CD14-positive monocyte (primary cell): ENCODE results near the gene CDKN2B. TPM values are rescaled to one million over a fixed set of nuclear protein-coding genes. Genes with fewer than 3 reads are reported as not detected.

ENCODE experiments used
- DNase-seq, 3 donors: peaks; one replicate each; pipeline ENCODE4 v3.0.0-alpha.2; 2011 to 2022
- H2AFZ ChIP-seq: 2 replicates; pipeline ENCODE4 v1.6.0; 2012; ENCODE audit warnings: mild to moderate bottlenecking, low read depth, low read length, inconsistent platforms; ENCODE audit not compliant: insufficient read depth, poor library complexity, severe bottlenecking
- H3K27ac ChIP-seq, 2 donors: 1 replicate in 1 of 2; 2 replicates in 1 of 2; pipeline ENCODE4 v1.5.1; 2012 to 2013; ENCODE audit warnings: low read length in 2 of 2, control low read depth in 1 of 2, inconsistent platforms in 1 of 2, low read depth in 1 of 2, mild to moderate bottlenecking in 1 of 2
- H3K27me3 ChIP-seq, 2 donors: one replicate each; pipeline versions ENCODE4 v1.6.0 to v1.6.1; 2011 to 2013; ENCODE audit warnings: low read length in 2 of 2; ENCODE audit not compliant: control insufficient read depth in 2 of 2, insufficient read depth in 2 of 2
- H3K36me3 ChIP-seq, 2 donors: replicated peaks in 1 of 2; 1 replicate in 1 of 2; 2 replicates in 1 of 2; pipeline versions ENCODE4 v1.5.1 to v1.6.1; 2012 to 2013; ENCODE audit warnings: low read length in 2 of 2, control low read depth in 1 of 2, inconsistent platforms in 1 of 2, mild to moderate bottlenecking in 1 of 2; ENCODE audit not compliant: insufficient read depth in 2 of 2, control insufficient read depth in 1 of 2
- H3K4me1 ChIP-seq, 2 donors: 1 replicate in 1 of 2; 2 replicates in 1 of 2; pipeline versions ENCODE4 v1.5.1 to v1.6.1; 2012 to 2013; ENCODE audit warnings: low read length in 2 of 2, control low read depth in 1 of 2, inconsistent platforms in 1 of 2, mild to moderate bottlenecking in 1 of 2, moderate library complexity in 1 of 2; ENCODE audit not compliant: insufficient read depth in 2 of 2, control insufficient read depth in 1 of 2
- H3K4me2 ChIP-seq: replicated peaks from 2 replicates; pipeline ENCODE3; 2012; ENCODE audit warnings: low read length, moderate library complexity, mild to moderate bottlenecking; ENCODE audit not compliant: poor library complexity, severe bottlenecking; ENCODE audit errors: extremely low read depth
- H3K4me3 ChIP-seq, 3 experiments: fragments of 200-600 bp in 1 of 3; sonication (generic) in 1 of 3; replicated peaks in 1 of 3; 1 replicate in 2 of 3; 2 replicates in 1 of 3; pipeline ENCODE4 v1.5.1; 2011 to 2013; ENCODE audit warnings: low read length in 3 of 3, mild to moderate bottlenecking in 3 of 3, control low read depth in 2 of 3, low read depth in 2 of 3, inconsistent platforms in 1 of 3, moderate library complexity in 1 of 3
- H3K79me2 ChIP-seq: 2 replicates; pipeline ENCODE4 v1.6.0; 2012; ENCODE audit warnings: mild to moderate bottlenecking, control low read depth, inconsistent platforms, low read length, moderate library complexity; ENCODE audit not compliant: insufficient read depth
- H3K9ac ChIP-seq: 2 replicates; pipeline ENCODE4 v1.6.0; 2017; ENCODE audit warnings: low read length, mild to moderate bottlenecking; ENCODE audit not compliant: insufficient read depth, poor library complexity, severe bottlenecking
- H3K9me3 ChIP-seq, 2 donors: replicated peaks in 1 of 2; 1 replicate in 1 of 2; 2 replicates in 1 of 2; pipeline versions ENCODE4 v1.5.1 to v1.6.1; 2012 to 2013; ENCODE audit warnings: low read length in 2 of 2, control low read depth in 1 of 2; ENCODE audit not compliant: control insufficient read depth in 1 of 2, insufficient read depth in 1 of 2
- H4K20me1 ChIP-seq: 2 replicates; pipeline ENCODE4 v1.6.0; 2012; ENCODE audit warnings: mild to moderate bottlenecking, low read length, control low read depth, moderate library complexity; ENCODE audit not compliant: insufficient read depth
- H3K27ac Mint-ChIP-seq, 7 donors: one replicate each; pipeline ENCODE4 v1.8.0; 2020; ENCODE audit warnings: mild to moderate bottlenecking in 7 of 7, mixed read lengths in 7 of 7, moderate library complexity in 6 of 7, inconsistent platforms in 2 of 7
- H3K27me3 Mint-ChIP-seq, 3 donors: one replicate each; pipeline ENCODE4 v1.8.0; 2021 to 2022; ENCODE audit warnings: low read depth in 3 of 3, mild to moderate bottlenecking in 3 of 3, mixed read lengths in 3 of 3, moderate library complexity in 3 of 3, inconsistent platforms in 1 of 3
- H3K36me3 Mint-ChIP-seq, 2 donors: one replicate each; pipeline ENCODE4 v1.8.0; 2020; ENCODE audit warnings: mixed read lengths in 2 of 2, inconsistent platforms in 1 of 2, mild to moderate bottlenecking in 1 of 2
- H3K4me1 Mint-ChIP-seq: one replicate; pipeline ENCODE4 v1.8.0; 2020; ENCODE audit warnings: mild to moderate bottlenecking, mixed read lengths
- H3K4me3 Mint-ChIP-seq, 2 donors: one replicate each; pipeline ENCODE4 v1.8.0; 2020; ENCODE audit warnings: mild to moderate bottlenecking in 2 of 2, mixed read lengths in 2 of 2, moderate library complexity in 1 of 2
- H3K9me3 Mint-ChIP-seq, 7 donors: one replicate each; pipeline ENCODE4 v1.8.0; 2020 to 2022; ENCODE audit warnings: mixed read lengths in 7 of 7, mild to moderate bottlenecking in 6 of 7, moderate library complexity in 6 of 7, inconsistent platforms in 2 of 7
- CTCF ChIP-seq: fragments of 200-600 bp; IDR thresholded peaks from one replicate; pipeline ENCODE4 v1.8.0; 2022; ENCODE audit warnings: antibody characterized with exemption, mild to moderate bottlenecking
- WGBS: methylation state at CpG from one replicate; pipeline ENCODE4 v1.1.5; 2013; ENCODE audit warnings: missing lambda C conversion rate; ENCODE audit not compliant: insufficient coverage; 5-methylcytosine and 5-hydroxymethylcytosine counted together
- intact Hi-C, 2 donors: fragments of 100-400 bp; cut with micrococcal nuclease; formaldehyde crosslinking; loops; one replicate each; pipeline versions ENCODE4 v1.15.0 to v1.15.1; 2023
- polyA plus RNA-seq, 3 donors: library from polyadenylated mRNA; depleted of rRNA in 1 of 3; unstranded in 2 of 3; stranded (reverse) in 1 of 3; fragments of 300-500 nt in 2 of 3; fragments of >200 nt in 1 of 3; fragmentation: Illumina TruSeq in 2 of 3; gene quantifications; 1 replicate in 2 of 3; 2 replicates in 1 of 3; pipeline ENCODE4 v1.2.3, GENCODE V29; 2012 to 2021

The CDKN2B gene
- polyA plus RNA-seq, 3 donors = 1.2 to 6.7 (median 2.7) TPM

GRCh38 chr9:21967169-21967568, 41.9 kb downstream of the CDKN2B start:
- H4K20me1 ChIP-seq = no peaks in the 10 kb centered on the region
- H3K4me1 ChIP-seq = peaks cover 32 to 42% of the 10 kb centered on the region in 2 donors
- H3K9me3 ChIP-seq = peaks cover 19 to 65% of the 10 kb centered on the region in 2 donors
- H3K4me2 ChIP-seq = peak overlapping the region; percentile 19
- no peak overlapping the region for H3K9ac ChIP-seq
- peak overlapping the region in 1 of 2 donors; percentile 69 for H3K4me3 Mint-ChIP-seq
- H3K4me1 Mint-ChIP-seq = peaks cover 54% of the 10 kb centered on the region
- DNase-seq = peak in 1 of 3 donors; percentile 36
- H3K27me3 Mint-ChIP-seq = peaks cover 92 to 98% (median 93%) of the 10 kb centered on the region in 3 donors
- 6% methylated on average over 15 of the region's 19 CpGs for WGBS
- H3K27ac ChIP-seq = no peak overlapping the region
- peaks cover 94 to 100% of the 10 kb centered on the region in 2 donors for H3K27me3 ChIP-seq
- intact Hi-C loops = loop anchor here (5.0 kb wide), 2 partner anchors 40 to 155 kb away; partner anchors contain the start of gene CDKN2B (in 2 of the 2)
- H3K4me3 ChIP-seq = no peak overlapping the region
- no peak for TF ChIP-seq CTCF
- H3K27ac Mint-ChIP-seq = no peak overlapping the region
- peaks cover 22 to 30% of the 10 kb centered on the region in 2 donors for H3K36me3 Mint-ChIP-seq
- H3K79me2 ChIP-seq = no peaks in the 10 kb centered on the region
- no peaks in the 10 kb centered on the region for H3K36me3 ChIP-seq
- peaks cover 6 to 79% (median 46%) of the 10 kb centered on the region in 7 donors for H3K9me3 Mint-ChIP-seq
- peak overlapping the region; percentile 26 for H2AFZ ChIP-seq

DNA sequence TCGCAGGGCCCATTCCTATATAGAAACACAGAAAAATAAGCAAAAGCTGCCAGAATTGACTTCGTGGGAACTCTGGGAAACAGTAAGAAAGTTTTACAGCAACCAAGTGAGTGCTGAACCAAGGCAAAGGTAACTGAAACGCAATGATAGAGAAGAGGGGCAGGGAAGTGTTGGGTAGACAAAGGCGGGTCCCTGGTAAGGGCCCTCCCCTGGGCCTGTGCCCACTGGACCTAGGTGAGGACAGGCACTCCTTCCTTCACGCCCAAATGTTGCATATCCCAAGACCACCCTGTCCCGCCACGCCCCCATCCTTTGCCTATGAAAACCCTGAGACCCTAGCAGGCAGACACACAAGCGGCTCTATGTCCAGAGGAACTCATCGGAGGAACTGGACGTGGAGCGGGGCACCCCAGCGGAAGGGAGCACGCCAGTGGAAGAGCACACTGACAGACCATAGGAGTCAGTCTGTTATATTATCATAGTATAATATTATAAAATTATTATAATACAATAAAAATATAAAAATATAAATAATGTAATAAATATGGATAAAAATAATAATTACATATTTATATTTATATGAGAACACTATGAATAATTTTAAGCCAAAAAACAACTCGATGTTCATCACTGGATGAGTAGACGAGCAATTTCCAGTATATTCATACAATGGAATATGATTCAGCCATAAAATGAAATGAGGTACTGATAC, 42.8 kb downstream of the CDKN2B start:
- no peaks in the 10 kb centered on the region for H4K20me1 ChIP-seq
- H3K27me3 ChIP-seq = peaks cover 88 to 100% of the 10 kb centered on the region in 2 donors
- Mint-ChIP-seq H3K27me3 (peaks cover 85 to 94% (median 87%) of the 10 kb centered on the region in 3 donors), H3K36me3 (peaks cover 20 to 29% of the 10 kb centered on the region in 2 donors), H3K9me3 (peaks cover 6 to 78% (median 45%) of the 10 kb centered on the region in 7 donors), H3K4me3 (peak overlapping the region in 1 of 2 donors; percentile 90), H3K4me1 (peaks cover 53% of the 10 kb centered on the region), H3K27ac (peak overlapping the region in 1 of 7 donors; percentile 82)
- H2AFZ ChIP-seq = no peak overlapping the region
- H3K79me2 ChIP-seq = no peaks in the 10 kb centered on the region
- H3K4me3 ChIP-seq = no peak overlapping the region
- intact Hi-C loops = loop anchor here (5.0 kb wide), 2 partner anchors 41 to 154 kb away; partner anchors contain the start of gene CDKN2B (in 2 of the 2)
- no peak overlapping the region for H3K9ac ChIP-seq
- no peak overlapping the region for H3K4me2 ChIP-seq
- 9% methylated on average over 5 of the region's 15 CpGs for WGBS
- TF ChIP-seq CTCF = no peak
- no peaks in the 10 kb centered on the region for H3K36me3 ChIP-seq
- peaks cover 31 to 42% of the 10 kb centered on the region in 2 donors for H3K4me1 ChIP-seq
- H3K27ac ChIP-seq = no peak overlapping the region
- peaks cover 19 to 60% of the 10 kb centered on the region in 2 donors for H3K9me3 ChIP-seq
- no peak for DNase-seq
